ENCODE data around the gene SPTBN2.

DNA sequence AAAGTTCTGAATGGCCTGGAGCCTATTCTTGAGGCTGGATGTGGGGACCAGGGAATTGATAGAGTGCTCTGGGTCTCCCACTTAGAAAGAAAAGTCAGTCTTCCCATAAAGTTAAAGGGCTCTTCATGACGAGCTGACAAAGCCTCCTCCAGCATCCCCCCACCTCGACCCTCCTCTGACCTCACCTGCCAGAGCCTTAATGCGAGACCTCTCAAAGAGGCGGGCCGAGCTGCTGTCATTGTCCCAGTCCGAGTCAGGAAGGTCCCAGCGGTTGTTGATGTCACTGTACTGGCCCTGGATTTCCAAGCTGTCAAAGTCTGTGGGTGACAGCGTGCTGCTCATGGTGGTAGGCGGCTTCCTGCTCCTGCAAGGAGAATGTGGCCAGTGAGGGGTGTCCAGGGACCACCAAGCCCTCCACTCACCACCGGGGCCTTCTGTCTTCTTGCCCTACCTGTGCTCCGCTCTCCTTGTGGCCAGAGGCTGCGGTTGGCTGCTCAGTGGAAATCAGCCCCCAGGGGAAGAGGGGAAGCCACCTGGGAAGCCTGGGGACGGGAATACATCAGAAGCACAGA lies 8.0 kb downstream of the SPTBN2 start:
- no peak for TF ChIP-seq EP300 (IDR thresholded peaks at IDR 0.05)
- TF ChIP-seq POLR2A (IDR thresholded peaks at IDR 0.05), result no peak

Measured in ovary (tissue), 1 donor.